ENCODE data around the gene POU3F1. TPM values are rescaled to one million over a fixed set of nuclear protein-coding genes. Genes with fewer than 3 reads are reported as not detected.

Gene POU3F1
- total and polyA plus RNA-seq, 10 of the 15 experiments (the other 5 are each of a cell fraction or from before 2014, with no cell fraction given): 0.04 to 0.53 (median 0.10) TPM; not detected in 3

DNA sequence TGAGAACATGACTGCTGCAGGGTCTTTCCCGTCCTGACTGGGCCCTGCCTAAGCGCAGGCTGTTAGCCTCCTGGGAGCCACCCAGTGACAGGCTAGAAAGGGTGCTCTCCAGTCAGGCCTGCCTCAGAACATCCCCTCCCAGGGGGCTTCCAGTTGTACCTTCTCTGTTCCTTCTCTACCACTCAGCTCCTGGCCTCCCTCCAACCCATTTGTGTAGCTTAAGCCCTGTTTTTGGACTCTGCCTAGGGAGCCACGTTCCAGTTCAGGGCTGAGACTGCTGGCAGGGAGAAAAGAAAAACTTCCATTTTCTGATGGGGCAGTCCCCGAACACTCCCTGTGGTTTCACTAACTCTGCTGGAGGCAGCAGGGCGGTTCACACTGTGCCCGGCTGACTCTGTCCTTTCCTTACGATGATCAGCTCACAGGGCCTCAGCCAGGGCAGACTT, 15.3 kb upstream of the POU3F1 start (continued):
- TF ChIP-seq MLLT1 (IDR thresholded peaks at IDR 0.05): 0 out of 2 replicates have a peak, but pooled peaks have one; percentile 35
- TF ChIP-seq SUPT20H (IDR thresholded peaks at IDR 0.05; ENCODE audit: borderline replicate concordance, control insufficient read depth, low read depth, low read length): no peak
- TF ChIP-seq IRF5 (IDR thresholded peaks at IDR 0.05; ENCODE audit: borderline replicate concordance): no peak
- TF ChIP-seq JUND (IDR thresholded peaks at IDR 0.05; ENCODE audit: low read depth, low read length): no peak
- no peak for TF ChIP-seq RCOR1 (conservative IDR thresholded peaks at IDR 0.05; ENCODE audit: low read depth, low read length)
- TF ChIP-seq HSF1 (IDR thresholded peaks at IDR 0.05; ENCODE audit: low read depth, low read length): no peak
- no peak for TF ChIP-seq NFYA (IDR thresholded peaks at IDR 0.05; ENCODE audit: borderline replicate concordance, low read depth, low read length)
- TF ChIP-seq SPI1 (IDR thresholded peaks at IDR 0.05; ENCODE audit: borderline replicate concordance, insufficient read depth, low read depth, low read length): no peak
- TF ChIP-seq SRF (IDR thresholded peaks at IDR 0.05; ENCODE audit: low read depth in 2 of 2, low read length in 2 of 2): no peak
- TF ChIP-seq PBX3 (IDR thresholded peaks at IDR 0.05; ENCODE audit: insufficient replicate concordance, low read depth, low read length): no peak
- TF ChIP-seq NR2F1 (conservative IDR thresholded peaks at IDR 0.05): no peak
- TF ChIP-seq FOXK2 (IDR thresholded peaks at IDR 0.05): no peak
- no peak for TF ChIP-seq PAX8 (IDR thresholded peaks at IDR 0.05)
- no peak for TF ChIP-seq MEF2A (IDR thresholded peaks at IDR 0.05; ENCODE audit: insufficient read depth, low read depth, low read length)
- TF ChIP-seq LARP7 (IDR thresholded peaks at IDR 0.05): peak; percentile 49
- TF ChIP-seq SREBF1 (IDR thresholded peaks at IDR 0.05; ENCODE audit: low read length): no peak
- no peak for TF ChIP-seq STAT3 (IDR thresholded peaks at IDR 0.05; ENCODE audit: low read depth, low read length)
- no peak for TF ChIP-seq FOXM1 (IDR thresholded peaks at IDR 0.05; ENCODE audit: low read depth, low read length)
- TF ChIP-seq EGR1 (IDR thresholded peaks at IDR 0.05; ENCODE audit: borderline replicate concordance in 1 of 2, low read depth in 2 of 2, low read length in 2 of 2): no peak
- no peak for TF ChIP-seq USF2 (IDR thresholded peaks at IDR 0.05; ENCODE audit: borderline replicate concordance, low read depth, low read length)
- no peak for TF ChIP-seq ZNF217 (IDR thresholded peaks at IDR 0.05)

All from GM12878 (cell line).